Epithelial cell of proximal tubule (primary cell): Measurements from ENCODE around the gene JOSD2. TPM values are rescaled to one million over a fixed set of nuclear protein-coding genes. Genes with fewer than 3 reads are reported as not detected.

Source experiments
- DNase-seq: peaks from one replicate; pipeline ENCODE4 v3.0.0-alpha.2; 2011; ENCODE audit warnings: low read depth
- H3K4me3 ChIP-seq: 2 replicates; pipeline ENCODE4 v1.5.1; 2011; ENCODE audit warnings: low read depth, mild to moderate bottlenecking, low read length
- total RNA-seq: library from RNA; depleted of rRNA; stranded (reverse); fragments of >200 nt; gene quantifications from 2 replicates; pipeline ENCODE4 v1.2.3, GENCODE V29; 2015
- TF ChIP-seq, protein P1 (sequence below): conservative IDR thresholded peaks from 2 replicates; pipeline ENCODE4 v1.5.1; 2012; ENCODE audit warnings: low read depth, mild to moderate bottlenecking, low read length

The JOSD2 gene
- total RNA-seq, 1 donor from 2014 or later, result 16.1 TPM

DNA sequence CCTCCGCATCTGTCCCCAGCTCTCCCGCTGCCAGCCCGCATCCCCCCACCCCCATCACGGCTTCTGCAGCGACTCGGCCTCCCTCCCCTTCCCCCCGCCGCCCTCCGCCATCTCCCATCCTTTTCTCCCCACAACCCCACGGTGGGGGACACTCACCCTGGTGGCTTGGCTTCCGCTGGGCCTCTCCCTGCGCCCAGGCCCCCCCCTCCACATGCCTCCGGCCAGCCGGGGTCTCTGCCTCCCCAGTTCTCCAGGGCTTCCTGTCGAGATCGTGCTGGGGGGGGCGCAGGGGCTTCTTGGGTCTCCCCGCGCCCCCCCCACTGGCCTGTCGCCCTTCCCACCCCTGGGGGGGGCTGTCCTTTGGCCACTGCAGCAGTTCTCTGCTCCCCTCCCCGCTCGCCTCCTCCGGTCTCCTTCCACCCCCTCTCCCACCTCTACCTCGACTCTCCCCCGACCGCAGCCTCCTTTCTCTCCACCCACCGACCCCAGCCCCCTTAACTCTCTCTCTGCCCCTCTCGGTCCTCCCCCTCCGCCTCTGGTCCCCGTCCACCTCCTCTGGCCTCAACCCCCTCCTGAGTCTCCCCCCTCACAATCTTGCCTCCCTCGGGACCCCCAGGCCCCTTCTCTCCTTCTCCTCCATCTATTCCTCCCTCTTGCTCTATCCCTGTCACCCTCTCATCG, 40.2 kb upstream of the JOSD2 start:
- DNase-seq, result no peak
- H3K4me3 ChIP-seq, result no peak overlapping the region
- TF ChIP-seq, protein P1, sequence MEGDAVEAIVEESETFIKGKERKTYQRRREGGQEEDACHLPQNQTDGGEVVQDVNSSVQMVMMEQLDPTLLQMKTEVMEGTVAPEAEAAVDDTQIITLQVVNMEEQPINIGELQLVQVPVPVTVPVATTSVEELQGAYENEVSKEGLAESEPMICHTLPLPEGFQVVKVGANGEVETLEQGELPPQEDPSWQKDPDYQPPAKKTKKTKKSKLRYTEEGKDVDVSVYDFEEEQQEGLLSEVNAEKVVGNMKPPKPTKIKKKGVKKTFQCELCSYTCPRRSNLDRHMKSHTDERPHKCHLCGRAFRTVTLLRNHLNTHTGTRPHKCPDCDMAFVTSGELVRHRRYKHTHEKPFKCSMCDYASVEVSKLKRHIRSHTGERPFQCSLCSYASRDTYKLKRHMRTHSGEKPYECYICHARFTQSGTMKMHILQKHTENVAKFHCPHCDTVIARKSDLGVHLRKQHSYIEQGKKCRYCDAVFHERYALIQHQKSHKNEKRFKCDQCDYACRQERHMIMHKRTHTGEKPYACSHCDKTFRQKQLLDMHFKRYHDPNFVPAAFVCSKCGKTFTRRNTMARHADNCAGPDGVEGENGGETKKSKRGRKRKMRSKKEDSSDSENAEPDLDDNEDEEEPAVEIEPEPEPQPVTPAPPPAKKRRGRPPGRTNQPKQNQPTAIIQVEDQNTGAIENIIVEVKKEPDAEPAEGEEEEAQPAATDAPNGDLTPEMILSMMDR, result no peak

DNA sequence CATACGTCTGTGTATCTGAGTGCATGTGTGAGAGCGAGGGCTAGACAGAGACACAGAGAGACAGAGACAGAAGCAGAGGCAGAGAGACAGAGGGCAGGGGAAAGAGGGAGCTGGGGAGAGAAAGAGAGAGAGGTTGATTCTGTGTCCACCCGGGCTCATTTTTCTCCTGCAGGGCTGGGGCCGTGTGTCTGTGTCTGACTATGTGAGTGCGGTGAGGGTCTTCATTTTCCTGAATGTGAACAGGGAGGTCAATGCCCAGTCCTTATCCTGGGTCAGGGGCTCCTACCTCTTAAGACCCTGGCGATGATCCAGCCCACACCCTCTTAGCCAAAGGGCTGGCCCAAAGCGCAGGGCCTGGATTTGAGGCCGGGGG, 39.6 kb upstream of the JOSD2 start:
- TF ChIP-seq, protein P1, result no peak
- DNase-seq, result no peak
- H3K4me3 ChIP-seq, result no peak overlapping the region

DNA sequence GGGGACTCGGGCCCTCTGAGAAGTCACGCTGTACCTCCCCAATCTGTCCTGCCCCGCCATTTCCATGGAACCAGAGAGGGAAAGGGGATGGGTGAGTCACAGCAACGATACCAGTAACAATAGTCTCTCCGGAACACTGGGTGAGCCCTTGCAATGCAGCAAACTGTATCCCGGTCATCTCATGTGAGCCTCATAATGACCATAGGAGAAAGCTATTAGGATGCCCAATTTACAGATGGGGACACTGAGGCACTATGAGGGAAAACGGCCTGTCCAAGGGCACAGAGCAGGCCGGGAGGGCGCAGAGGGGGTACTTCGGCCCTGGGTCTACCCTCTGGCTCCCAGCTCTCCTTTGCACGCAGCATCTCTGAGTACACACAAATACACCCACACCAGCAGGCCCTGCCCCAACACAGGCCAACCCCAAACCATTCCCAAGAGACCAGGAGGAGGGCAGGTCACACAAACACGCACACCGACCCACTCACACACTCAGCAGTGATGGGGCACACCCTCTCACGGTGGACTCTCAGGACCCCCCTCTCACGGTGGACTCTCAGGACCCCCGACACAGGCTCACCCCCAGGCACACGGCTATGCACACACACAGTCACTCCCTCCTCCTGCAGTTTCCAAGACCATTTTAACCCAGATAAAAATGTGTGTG, 39.1 kb upstream of the JOSD2 start:
- TF ChIP-seq, protein P1, result no peak
- DNase-seq, result no peak
- H3K4me3 ChIP-seq, result no peak overlapping the region

DNA sequence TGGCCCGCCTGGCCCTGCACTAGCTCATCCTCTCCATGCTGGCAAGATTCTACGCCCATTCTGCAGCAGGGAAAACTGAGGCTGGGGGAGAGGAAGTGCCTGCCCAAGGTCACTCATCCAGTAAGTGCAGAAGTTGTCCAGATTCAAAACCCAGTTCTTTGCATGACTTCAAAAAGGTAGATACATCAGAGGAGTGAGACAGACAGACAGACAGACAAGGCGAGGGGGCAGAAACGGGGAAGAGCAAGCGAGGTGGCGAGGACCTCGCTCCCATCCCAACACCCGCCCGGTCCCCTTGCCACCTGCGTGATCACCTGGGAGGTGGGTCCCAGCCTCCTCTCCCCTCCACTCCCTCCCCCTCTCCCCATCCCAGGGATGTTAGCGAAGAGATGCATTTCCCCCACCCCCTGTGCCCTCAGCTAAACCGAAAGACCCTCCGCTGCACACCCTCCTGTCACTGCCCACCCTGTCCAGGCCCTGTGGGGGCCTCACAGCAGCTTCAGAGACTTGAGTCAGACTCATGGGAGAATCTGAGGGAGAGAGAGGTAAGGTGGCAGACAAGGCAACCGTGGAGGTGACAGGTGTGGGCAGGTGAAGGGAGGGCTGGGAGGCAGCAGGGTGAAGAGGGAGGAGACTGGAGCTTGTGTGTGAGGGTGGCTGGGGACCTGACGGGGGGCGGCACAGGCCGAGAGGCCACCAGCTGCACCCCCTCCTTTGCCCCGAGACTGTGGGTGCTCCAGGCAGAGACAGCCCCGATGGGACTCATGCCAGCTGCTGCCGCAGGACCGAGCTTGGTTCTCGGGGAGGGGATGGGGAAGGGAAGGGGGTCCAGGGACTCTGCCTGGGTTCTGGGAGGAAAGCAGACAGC, 38.3 kb upstream of the JOSD2 start:
- H3K4me3 ChIP-seq, result no peak overlapping the region
- TF ChIP-seq, protein P1, result no peak
- no peak for DNase-seq

DNA sequence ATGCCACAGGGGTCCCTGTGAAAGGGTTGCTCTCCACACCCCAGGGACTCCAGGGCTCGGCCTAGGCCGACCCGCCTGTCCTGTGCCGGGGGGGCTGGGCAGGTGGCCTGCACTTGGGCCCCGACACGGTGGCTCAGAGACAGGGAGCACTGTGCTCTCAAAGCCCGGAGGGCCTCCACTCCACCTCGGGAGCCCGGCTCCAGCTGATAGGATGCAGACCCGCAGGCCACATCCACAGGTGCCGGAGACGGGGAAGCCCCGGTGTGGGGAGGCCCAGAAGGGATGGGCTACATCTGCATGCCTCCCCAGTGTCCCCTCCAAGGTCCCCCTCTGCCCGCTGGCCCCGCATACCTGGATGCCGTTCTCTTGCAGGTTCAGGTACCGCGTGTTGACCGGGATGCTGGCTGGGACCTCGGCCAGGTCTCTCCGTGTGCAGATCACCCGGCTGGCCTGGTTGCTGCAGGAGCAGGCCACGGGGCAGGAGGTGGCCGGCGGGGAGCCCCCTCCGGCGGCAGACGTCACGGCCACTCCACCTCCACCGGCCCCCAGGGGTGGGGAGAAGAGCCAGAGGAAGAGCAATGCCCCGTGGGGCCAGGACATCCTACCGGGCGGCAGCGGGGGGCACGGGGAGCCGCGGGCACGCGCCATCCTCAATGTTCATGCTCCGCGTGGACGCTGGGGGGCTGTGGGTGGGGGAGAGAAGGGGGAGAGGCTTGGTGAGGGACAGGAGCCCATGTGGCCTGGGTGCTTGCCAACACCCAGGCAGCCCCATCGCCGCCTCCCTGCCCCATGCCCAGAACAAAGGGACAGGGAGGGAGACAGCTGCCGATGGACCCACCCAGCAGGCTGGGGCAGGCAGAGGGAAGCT, 37.4 kb upstream of the JOSD2 start:
- DNase-seq, result no peak

More for the DNA sequence above, 37.4 kb upstream of the JOSD2 start:
- TF ChIP-seq, protein P1, result no peak
- H3K4me3 ChIP-seq, result no peak overlapping the region
